Measurements from ENCODE around the gene SLC30A3. TPM values are rescaled to one million over a fixed set of nuclear protein-coding genes. Genes with fewer than 3 reads are reported as not detected.

The SLC30A3 gene
- total and polyA plus RNA-seq, 8 donors = not detected

DNA sequence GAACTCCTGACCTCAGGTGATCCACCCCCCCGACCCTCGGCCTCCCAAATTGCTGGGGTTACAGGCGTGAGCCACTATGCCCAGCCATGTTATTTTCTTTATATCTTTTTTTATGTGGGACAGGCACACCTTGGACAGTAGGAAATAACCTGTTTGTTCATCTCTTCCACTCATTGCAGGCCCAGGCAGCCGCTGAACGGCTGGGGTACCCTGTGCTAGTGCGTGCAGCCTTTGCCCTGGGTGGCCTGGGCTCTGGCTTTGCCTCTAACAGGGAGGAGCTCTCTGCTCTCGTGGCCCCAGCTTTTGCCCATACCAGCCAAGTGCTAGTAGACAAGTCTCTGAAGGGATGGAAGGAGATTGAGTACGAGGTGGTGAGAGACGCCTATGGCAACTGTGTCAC lies 37.3 kb downstream of the SLC30A3 start:
- Histone ChIP-seq H3K27me3 (no peaks in the 10 kb centered on the region), H3K4me3 (no peak overlapping the region), H3K4me1 (no peaks in the 10 kb centered on the region), H3K36me3 (peaks cover 67 to 98% (median 95%) of the 10 kb centered on the region in 4 donors), H3K27ac (no peak overlapping the region), H3K9me3 (no peaks in the 10 kb centered on the region)
- DNase-seq = no peak
- TF ChIP-seq EP300 (IDR thresholded peaks at IDR 0.05) = no peak
- no peak for TF ChIP-seq POLR2A (IDR thresholded peaks at IDR 0.05)
- TF ChIP-seq, protein P1, sequence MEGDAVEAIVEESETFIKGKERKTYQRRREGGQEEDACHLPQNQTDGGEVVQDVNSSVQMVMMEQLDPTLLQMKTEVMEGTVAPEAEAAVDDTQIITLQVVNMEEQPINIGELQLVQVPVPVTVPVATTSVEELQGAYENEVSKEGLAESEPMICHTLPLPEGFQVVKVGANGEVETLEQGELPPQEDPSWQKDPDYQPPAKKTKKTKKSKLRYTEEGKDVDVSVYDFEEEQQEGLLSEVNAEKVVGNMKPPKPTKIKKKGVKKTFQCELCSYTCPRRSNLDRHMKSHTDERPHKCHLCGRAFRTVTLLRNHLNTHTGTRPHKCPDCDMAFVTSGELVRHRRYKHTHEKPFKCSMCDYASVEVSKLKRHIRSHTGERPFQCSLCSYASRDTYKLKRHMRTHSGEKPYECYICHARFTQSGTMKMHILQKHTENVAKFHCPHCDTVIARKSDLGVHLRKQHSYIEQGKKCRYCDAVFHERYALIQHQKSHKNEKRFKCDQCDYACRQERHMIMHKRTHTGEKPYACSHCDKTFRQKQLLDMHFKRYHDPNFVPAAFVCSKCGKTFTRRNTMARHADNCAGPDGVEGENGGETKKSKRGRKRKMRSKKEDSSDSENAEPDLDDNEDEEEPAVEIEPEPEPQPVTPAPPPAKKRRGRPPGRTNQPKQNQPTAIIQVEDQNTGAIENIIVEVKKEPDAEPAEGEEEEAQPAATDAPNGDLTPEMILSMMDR (IDR thresholded peaks at IDR 0.05) = no peak
- TF ChIP-seq POLR2AphosphoS5 (IDR thresholded peaks at IDR 0.05) = no peak
- intact Hi-C loops (cut with DNase I; ENCODE audit: low total_unique reads) = no loop called here
- 93 to 99% (median 94%) methylated on average over 9 of the region's 9 CpGs for WGBS, 5 donors

DNA sequence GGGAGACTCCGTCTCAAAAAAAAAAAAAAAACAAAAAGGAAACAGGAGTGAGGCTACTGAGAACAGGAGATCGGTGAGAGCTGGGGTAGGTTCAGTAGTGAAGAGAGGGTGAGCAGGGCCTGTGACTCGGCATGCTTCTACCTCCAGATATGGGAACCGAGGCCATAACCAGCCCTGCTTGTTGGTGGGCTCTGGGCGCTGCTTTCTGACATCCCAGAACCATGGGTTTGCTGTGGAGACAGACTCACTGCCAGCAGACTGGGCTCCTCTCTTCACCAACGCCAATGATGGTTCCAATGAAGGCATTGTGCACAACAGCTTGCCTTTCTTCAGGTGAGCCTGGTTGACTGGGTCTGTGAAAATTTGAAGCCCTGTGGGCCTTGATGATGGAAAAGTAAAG lies 39.4 kb downstream of the SLC30A3 start:
- no peak overlapping the region for H3K27ac ChIP-seq
- H3K36me3 ChIP-seq = peaks cover 52 to 91% (median 85%) of the 10 kb centered on the region in 4 donors
- H3K4me1 ChIP-seq = peaks cover 0 to 3% (median 1%) of the 10 kb centered on the region in 4 donors
- intact Hi-C loops (cut with DNase I; ENCODE audit: low total_unique reads) = no loop called here
- no peak overlapping the region for H3K4me3 ChIP-seq
- TF ChIP-seq EP300 (IDR thresholded peaks at IDR 0.05) (no peak), POLR2AphosphoS5 (IDR thresholded peaks at IDR 0.05) (no peak), POLR2A (IDR thresholded peaks at IDR 0.05) (no peak)
- TF ChIP-seq, protein P1 (IDR thresholded peaks at IDR 0.05) = no peak
- no peaks in the 10 kb centered on the region for H3K9me3 ChIP-seq
- no peaks in the 10 kb centered on the region for H3K27me3 ChIP-seq
- no peak for DNase-seq
- 93 to 97% (median 95%) methylated on average over 5 to 6 of the region's 6 CpGs for WGBS, 5 donors

DNA sequence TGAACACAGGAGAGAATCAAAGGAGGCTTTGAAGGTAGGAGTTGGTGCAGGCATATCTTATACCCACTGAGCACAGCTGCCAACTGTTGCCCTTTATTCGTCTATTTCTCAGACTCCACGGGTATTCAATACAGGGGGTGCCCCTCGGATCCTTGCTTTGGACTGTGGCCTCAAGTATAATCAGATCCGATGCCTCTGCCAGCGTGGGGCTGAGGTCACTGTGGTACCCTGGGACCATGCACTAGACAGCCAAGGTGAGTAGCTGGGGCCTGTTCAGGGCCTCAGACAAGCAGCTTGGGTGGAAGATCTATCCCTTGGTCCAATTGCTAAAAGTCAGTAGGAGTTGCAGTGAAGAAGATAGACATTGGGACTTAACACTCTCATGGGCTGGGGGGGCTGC lies 40.4 kb downstream of the SLC30A3 start:
- peaks cover 46 to 81% (median 74%) of the 10 kb centered on the region in 4 donors for H3K36me3 ChIP-seq
- 94 to 100% (median 97%) methylated on average over 5 of the region's 5 CpGs for WGBS, 5 donors
- no peak for DNase-seq
- no peak overlapping the region for H3K4me3 ChIP-seq
- no peaks in the 10 kb centered on the region for H3K27me3 ChIP-seq
- no peak overlapping the region for H3K27ac ChIP-seq
- TF ChIP-seq EP300 (IDR thresholded peaks at IDR 0.05) = no peak
- no peak for TF ChIP-seq POLR2AphosphoS5 (IDR thresholded peaks at IDR 0.05)
- TF ChIP-seq, protein P1 (IDR thresholded peaks at IDR 0.05) = no peak
- TF ChIP-seq POLR2A (IDR thresholded peaks at IDR 0.05) = no peak
- peaks cover 0 to 13% (median 10%) of the 10 kb centered on the region in 4 donors for H3K4me1 ChIP-seq
- intact Hi-C loops (cut with DNase I; ENCODE audit: low total_unique reads) = no loop called here
- no peaks in the 10 kb centered on the region for H3K9me3 ChIP-seq

DNA sequence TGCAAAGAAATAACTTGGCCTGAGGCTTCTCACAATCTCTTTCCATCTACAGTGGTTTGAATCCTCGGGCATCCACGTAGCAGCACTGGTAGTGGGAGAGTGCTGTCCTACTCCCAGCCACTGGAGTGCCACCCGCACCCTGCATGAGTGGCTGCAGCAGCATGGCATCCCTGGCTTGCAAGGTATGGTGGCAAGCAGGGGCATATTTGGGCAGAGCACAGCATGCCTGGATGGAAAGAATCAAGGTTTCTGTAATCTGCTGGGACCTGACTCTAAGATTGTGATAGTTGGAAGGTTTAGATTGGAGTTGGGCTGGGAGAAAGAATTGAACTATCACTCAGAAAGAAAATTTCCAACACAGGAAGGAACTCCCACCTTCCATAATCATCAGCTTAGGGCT lies 41.7 kb downstream of the SLC30A3 start:
- peaks cover 0 to 24% (median 16%) of the 10 kb centered on the region in 4 donors for H3K4me1 ChIP-seq
- TF ChIP-seq EP300 (IDR thresholded peaks at IDR 0.05) = no peak
- no peak for TF ChIP-seq POLR2A (IDR thresholded peaks at IDR 0.05)
- TF ChIP-seq, protein P1 (IDR thresholded peaks at IDR 0.05) = no peak
- no peak for TF ChIP-seq POLR2AphosphoS5 (IDR thresholded peaks at IDR 0.05)
- no peak overlapping the region for H3K4me3 ChIP-seq
- WGBS, 5 donors = 82 to 90% (median 88%) methylated on average over 3 of the region's 3 CpGs
- intact Hi-C loops (cut with DNase I; ENCODE audit: low total_unique reads) = no loop called here
- H3K9me3 ChIP-seq = no peaks in the 10 kb centered on the region
- no peak overlapping the region for H3K27ac ChIP-seq
- DNase-seq = no peak
- H3K36me3 ChIP-seq = peaks cover 34 to 68% (median 62%) of the 10 kb centered on the region in 4 donors
- H3K27me3 ChIP-seq = no peaks in the 10 kb centered on the region

Measured in stomach (tissue), 9 donors.